Renal cortical epithelial cell (primary cell): ENCODE results near the gene PRMT9. TPM values are rescaled to one million over a fixed set of nuclear protein-coding genes. Genes with fewer than 3 reads are reported as not detected.

Experiments used
- DNase-seq: peaks from one replicate; pipeline ENCODE4 v3.0.0-alpha.2; 2011; ENCODE audit warnings: low read depth
- total RNA-seq: library from RNA; depleted of rRNA; stranded (reverse); fragments of >200 nt; gene quantifications from 2 replicates; pipeline ENCODE4 v1.2.3, GENCODE V29; 2014

PRMT9 gene
- total RNA-seq, result 13.0 and 15.2 TPM in 2 replicates

DNA sequence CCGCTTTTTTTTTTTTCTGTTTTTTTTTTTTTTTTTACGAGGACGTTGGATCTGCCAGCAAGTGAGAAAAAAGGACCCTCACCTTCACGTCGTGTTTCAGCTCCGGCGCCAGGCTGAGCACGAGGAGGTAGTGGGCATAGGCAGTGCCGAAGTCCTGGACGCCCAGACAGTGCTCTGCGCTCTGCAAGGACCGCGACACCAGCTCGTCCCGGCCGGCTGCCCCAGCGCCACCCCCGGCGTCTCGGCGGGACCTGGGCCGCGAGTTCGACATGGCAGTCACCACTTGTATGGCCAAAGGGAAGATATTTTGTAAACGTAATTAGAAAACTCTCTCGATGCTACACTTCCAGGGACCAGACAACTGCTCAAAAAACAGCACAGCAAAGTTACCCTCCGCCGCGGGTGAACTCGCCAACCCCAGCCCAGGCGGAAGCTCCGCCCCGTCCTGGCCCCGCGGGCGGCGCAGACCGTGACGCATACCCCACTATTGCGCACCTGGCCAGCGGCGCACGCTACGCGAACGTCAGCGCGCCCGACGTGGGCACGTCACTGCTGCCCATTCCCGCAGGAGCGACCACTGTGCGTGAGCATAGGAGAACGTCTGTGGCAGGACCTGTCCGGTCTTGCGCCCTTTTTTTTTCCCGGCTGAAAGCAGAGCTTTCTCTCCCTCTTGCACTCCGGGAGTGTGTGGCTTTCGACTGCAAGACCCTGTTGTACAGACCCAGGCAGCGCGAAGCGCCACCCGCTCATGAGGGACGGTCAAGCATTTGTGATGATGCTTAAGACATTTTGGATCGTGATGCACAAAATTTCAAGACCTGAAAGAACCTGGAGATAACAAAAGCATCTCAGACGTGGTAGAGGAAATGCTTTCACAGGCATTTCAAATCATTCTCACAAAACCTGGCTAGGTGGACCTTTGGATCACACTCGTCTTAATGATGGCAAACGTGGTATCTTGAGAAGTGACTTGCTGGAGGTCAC lies at the start of gene PRMT9:
Gene PRMT9 (minus strand): TSS at position 447 of the 984 bp plus-strand sequence. CDS start 176 bp downstream, at position 271.
- peak; percentile 68 for DNase-seq

DNA sequence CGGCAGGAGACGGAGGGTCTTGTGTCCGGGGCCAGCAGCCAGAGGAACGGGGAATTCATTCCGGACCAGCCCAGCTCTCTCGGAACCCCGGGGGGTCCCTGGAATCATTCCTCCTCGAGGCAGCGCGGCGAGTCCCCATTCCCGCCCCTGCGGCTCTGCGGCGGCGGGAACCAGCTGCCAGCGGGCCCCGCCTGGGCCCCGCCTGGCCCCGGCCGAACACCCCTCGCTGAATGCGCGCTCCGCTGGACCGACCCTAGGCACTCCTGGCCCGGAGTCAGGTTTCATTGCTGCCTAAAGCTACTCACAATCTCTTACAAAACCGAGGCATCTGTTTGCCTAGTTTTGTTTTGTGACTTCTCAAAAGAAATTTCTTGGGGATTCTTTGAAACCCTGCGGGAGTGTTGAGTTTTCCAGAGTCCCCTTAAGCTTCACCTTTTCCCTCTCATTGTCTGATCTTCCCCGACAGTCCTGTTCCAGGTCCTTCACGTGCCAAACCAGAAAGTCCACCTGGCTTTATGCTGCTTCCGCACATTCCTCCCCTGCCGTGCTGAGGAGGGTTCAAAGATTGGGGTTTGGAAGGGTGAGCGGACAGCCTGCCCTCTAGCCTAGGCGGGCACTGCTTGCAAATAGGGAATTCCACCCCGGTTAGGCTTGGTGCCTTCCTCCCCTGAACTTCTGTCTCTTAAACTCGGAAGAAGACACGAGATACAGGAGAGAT lies 48.7 kb upstream of the PRMT9 start:
- peak; percentile 23 for DNase-seq

DNA sequence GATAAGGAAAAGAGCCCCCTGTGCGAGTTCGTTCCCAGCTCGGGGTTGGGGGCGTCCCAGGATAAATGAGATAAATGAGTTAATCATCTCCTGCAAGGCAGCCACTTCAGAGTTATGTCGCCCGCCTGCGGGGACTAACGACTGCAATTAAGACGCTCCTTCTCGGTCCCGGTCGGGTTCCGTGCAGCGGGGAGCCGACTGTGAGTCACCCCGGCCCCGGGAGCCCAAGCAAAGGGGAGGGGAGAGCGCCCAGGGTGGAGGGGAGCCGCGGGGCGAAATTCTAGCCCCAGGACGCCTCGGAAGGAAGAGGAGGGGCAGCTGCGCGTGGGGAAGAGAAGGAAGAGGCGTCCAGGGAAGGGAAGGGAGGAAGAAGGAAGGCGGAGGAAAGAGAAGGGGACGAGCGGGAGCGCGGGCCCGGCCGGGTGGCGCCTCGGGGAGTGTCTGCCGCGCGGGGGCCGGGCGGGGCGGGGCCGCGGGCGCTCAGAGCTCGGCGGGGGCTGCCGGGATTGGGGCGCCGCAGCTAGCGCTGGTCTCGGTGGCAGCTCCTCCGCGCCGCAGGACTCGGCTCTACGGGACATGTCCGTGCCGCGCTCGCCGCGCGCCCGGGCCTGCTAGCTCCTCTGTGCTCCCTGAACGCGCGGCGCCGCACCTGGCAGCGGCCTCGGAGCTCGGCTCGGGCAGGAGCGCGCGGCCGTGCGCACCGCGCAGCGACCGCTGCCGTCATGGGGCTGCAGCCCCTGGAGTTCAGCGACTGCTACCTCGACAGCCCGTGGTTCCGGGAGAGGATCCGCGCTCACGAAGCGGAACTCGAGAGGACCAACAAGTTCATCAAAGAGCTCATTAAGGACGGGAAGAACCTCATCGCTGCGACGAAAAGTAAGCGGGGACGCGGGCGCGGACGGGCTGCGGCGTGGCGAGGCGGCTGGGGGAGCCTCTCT lies 47.9 kb upstream of the PRMT9 start, which contains the start of gene ARHGAP10:
Gene ARHGAP10 (plus strand): TSS at position 509 of the 938 bp plus-strand sequence. CDS start 214 bp downstream, at position 723.
- peak; percentile 35 for DNase-seq

DNA sequence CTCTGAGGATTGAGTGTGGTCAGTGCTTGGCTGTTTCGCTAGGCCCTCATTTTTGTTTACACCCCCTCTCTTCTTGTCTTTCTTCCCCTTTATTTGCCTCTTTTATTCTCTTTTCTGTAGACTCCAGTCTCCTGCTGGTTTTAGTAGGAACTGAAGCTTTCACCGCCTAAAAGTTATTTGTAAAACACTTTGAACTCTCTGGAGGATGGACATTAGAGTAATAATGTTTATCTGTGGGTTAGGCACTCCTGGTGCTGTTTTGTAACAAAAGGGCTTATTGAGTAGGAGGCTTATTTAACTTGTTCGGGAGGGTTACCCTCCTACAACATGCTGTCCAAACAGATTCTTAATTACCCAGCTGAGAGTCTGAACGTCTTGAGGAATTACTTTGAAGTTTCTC lies 46.4 kb upstream of the PRMT9 start:
- no peak for DNase-seq

DNA sequence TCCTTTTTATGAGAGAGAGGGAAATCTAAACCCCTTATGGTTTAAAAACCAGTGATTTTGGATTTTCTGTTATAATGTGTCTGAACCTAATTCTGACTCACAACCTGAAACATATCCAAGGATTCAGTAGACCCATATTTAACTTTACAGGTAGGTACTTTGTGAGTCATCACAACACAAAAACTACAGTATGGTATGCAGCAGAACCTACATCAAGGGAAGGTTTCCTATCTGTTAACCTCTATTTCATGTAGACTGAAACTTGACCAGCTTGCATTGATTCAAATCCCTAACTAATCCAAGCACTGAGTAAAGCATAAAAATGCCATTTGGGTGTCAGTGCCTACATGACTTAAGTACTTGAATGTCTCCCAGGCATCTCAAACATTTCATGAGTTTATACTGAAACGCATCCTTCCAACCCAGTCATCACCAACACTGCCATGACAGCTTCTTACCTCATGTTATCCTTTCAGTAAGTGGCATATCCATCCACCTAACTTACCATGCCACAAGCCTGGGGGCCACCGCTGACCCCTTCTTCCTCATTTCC lies 43.6 kb upstream of the PRMT9 start:
- DNase-seq, result peak; percentile 11

DNA sequence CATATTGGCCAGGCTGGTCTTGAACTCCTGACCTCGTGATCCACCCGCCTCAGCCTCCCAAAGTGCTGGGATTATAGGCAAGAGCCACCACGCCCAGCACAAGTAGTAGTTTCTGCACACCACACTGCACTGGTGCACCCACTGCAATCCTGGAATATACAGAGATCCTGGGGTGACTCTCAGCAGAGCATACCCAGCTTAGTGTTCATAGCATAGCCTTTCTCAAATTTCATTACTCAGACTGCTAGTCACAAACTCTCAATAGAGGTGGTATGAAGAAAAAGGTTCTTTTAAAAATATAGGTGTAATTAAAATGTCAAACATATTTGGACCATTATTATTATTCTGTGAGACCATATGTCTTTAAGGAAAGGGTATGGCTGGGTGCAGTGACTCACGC lies 41.7 kb upstream of the PRMT9 start:
- no peak for DNase-seq

DNA sequence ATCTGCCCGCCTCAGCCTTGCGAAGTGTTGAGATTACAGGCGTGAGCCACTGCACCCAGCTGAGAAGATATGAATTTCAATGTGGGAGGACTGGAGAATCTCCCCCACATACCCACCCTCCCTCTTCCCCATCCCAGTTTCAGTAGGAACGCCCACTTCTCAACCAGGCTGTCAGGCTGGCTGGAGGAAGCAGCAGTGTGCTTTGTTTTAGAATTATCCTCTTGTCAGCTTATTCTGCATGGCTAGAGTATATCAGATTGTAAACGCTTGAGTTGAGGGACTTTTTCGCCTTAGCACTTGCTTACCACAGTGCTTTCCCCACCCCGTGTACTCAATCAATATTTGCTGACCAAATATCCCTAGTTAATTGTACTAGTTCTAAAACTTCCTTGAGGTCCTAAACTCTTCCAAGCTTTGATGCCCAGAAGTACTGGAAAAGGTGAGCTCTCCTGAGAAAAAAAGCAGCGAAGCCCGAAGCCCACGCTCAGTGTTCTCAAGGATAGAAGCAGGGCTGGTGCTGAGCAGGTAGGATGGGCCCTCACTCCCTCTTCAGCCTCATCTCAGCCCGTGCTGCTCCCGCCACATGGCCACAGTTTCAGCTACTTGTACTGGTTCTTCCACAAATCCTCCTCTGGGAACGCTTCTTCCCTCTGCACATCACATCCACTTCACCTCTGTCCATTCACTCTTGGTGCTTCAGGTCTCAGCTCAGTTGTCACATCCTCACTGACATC lies 40.7 kb upstream of the PRMT9 start:
- no peak for DNase-seq

DNA sequence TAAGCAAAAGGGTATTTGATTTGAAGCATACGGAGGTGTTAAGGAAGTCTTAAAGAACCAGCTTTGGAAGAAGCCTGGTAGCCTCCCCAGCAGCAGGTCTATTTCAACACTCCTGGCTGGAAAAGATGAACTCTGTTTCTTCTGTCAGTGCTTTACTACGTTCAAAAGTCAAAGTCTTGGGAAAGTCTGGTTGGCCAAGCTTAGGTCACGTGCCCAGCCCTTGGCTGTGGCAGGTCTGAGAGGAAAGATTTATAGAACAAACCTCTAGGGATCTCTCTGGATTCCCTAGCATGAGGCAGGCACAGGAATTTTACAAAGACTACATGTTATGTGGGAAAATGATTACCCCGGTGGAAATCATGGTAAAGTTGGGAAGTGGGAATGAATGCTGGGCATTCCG lies 39.4 kb upstream of the PRMT9 start:
- DNase-seq, result peak; percentile 49

DNA sequence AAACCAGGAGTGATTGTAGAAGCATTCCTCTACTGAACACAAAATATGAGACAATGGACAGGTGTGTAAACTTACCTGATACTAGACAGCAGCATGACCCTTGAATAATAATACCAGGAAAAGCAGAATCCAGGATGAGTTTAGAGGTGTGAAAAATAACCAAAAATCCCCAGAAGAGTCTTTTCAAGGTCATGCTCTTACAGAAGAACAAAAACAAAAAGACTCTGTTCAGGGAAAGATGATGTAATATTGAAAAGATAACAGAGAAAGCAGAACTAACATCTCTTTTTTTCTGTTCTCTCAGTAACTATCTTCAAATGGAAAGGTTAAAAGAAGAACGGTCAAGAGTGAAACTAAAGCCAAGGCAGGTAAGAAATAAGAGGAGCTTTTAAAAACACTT lies 33.9 kb upstream of the PRMT9 start:
- no peak for DNase-seq

DNA sequence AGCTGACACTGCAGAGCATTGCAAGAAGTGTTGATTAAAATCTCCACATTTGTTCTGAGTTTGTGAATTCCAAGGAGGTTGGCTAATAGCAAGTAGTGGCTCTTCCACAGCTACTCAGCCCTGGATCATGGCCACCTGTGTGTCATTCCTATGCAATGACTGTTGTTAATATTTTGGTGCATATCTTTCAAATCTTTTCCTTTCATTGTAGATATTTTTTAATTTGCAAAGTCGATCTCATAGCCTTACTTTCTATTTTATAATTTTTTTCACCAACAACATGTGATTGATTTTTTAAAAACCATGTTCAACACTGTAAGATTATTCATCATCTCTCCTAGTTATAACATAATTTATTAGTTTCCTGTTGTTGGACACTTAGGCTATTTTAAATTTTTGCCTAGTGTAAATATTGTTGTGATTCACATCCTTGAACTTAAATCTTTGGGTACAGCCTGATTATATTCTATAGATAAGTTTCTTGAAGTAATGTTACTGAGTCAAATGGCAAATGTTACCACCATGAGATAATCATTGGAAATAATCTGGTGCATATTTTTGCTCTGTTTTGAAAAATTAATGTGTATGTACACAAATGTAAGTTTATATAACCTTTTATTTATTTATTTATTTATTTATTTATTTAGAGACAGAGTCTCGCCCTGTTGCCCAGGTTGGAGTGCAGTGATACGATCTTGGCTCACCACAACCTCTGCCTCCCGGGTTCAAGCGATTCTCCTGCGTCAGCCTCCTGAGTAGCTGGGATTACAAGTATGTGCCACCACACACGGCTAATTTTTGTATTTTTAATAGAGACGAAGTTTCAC lies 30.8 kb upstream of the PRMT9 start:
- DNase-seq, result peak; percentile 53

DNA sequence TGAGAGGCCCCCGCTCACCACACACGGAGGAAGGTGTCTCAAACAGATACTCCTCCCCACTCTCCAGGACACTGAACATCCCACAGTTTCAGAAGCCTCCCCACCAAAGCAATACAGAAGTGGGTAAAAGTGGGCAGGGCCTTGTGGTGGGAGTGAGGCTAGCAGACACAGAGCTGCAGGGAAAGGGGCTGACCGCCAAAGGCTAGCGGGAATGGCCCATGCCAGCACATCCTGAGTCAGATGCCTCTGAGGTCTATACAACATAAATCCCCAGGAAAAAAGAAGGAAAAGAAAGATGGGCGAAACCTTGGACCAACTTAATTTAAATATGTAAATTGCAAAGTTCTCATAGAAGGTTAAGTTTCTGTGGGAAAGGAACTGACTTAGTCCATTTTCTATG lies 26.0 kb upstream of the PRMT9 start:
- DNase-seq, result peak; percentile 18

DNA sequence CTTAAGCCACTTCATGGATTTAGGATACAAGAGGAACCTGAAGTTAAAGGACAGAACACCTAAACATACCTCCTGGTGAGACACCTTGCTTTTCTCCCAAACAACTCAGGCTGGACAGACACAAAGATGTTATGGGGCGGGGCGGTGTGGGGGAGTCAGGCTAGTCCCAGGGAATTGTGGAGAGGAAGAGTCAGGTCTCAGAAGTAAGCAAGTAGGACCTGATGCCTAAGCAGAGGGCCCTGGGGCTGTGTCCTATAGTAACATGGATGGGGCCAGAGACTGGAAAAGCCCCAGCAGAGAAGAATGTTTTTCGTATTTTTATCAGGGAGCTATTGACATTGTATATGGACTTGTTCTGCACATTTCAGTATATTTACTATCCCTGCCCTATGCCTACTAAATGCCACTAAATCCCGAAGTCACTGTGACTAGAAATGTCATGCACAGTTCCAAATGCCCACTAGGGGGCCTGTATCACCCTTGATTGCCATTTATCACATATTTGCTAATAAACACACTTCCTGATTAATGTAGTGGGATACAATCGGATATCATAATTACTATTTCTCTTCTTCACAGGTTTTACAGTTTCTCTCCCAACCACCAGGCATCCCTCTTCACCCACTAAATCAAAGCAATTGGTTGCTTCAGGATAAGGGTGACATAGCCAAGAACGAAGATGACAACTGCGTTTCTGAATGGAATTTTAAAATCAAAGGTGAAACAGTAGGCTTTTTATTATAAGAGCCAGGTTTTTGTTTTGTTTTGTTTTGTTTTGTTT lies 24.1 kb upstream of the PRMT9 start:
- peak; percentile 53 for DNase-seq

DNA sequence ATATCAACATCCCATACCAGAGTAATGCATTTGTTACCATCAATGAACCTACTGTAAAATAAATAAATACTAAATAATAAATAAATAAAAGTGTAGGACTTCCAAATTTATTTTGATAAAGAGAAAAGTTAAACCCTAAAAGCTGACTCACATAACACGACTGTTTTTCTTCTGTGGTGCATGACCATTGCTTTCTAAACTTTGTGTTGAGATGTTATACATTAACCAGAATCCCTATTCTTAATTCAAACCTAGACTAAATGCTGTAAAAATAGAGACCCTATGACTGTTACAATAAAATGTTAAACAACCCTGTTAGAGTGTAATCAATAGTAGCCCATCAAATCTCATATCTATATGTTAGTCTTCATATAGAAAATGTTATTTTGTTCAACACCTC lies 20.9 kb upstream of the PRMT9 start:
- DNase-seq, result peak; percentile 94

DNA sequence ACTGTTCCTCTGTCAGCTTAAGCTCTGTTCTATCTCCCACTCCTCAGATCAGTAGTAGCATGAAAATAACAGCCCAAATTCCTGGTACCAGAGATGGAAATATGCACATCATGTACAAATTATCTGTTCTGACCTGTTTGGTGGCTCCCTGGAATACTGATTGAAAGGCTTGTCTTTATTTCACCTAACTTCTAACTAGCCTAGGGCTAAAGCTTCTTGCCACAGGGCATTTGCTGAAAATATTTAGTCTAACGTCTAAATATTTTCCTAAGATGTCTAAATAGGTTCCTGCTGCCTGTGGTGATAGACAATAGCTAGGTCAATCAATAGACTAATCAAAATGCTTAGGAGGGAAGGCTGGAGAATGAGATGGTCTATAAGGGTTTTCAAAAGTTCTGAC lies 12.9 kb upstream of the PRMT9 start:
- no peak for DNase-seq

DNA sequence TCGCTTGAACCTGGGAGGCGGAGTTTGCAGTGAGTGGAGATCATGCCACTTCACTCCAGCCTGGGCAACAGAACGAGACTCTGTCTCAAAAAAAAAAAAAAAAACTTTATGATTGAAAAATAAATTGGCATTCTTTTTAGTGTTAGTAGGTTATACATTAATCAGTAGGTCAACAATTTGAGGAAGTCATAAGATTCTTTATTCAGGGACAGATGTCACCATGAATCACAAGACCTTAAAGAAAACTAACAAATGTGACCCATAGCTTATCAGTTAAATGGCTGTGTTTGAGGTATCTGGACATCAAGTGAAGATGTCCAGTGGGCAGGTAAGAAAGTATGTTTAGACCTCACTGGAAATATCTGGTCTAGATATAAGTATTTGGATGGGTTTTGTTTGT lies 9.3 kb upstream of the PRMT9 start:
- DNase-seq, result peak; percentile 63

DNA sequence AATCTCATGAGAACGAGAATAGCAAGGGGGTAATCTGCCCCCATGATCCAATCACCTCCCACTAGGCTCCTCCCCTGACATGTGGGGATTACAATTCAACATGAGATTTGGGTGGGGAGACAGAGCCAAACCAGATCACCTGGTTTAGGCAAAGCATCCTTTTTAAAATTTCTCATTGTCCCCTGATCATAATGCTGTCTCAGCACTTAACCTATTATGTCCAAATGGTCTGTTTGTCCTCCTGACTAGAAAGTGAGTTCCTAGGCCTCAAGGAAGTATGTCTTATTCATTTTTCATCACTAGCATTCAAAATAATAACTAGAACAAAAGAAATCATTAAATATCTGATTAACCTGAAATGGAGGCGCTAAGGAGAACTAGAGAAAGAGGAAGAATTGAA lies 7.9 kb upstream of the PRMT9 start:
- no peak for DNase-seq

DNA sequence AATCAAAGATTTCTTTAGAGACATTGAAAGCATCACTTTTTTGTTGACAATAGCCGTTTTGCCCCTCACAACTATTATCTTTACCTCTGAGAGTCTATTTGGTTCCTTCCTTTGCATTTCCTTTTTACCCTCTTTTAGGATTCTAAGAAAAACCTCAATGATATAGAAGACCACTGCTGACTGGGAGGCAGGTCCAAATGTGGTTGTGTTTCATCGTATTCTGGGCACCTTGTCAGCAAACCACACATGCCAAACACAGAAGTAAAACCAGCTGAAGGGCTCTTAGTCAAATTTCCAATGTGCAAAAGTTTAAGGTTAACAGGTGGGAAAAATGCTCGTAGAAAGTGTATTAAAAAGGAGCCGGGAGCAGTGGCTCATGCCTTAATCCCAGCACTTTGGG lies 5.1 kb upstream of the PRMT9 start:
- DNase-seq, result no peak

DNA sequence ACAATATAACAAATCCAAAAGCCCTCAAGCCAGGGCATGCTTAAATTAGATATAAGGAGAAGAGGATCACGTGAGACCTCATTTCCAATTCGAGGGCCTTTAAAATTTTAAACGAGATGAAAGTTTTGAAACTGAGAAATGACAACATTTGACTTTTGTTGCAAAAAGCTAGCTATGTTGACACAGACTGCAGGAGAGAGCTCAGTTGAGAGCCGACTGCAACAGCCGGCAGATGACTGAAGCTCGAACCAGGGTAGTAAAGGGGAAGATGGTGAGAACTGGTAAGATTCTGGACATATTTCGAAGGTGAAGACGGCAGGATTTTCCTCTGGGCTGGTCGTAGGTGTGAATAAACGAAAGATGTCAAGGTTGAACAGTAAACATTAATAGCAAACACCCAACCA lies 773 bp downstream of the PRMT9 start:
- no peak for DNase-seq

DNA sequence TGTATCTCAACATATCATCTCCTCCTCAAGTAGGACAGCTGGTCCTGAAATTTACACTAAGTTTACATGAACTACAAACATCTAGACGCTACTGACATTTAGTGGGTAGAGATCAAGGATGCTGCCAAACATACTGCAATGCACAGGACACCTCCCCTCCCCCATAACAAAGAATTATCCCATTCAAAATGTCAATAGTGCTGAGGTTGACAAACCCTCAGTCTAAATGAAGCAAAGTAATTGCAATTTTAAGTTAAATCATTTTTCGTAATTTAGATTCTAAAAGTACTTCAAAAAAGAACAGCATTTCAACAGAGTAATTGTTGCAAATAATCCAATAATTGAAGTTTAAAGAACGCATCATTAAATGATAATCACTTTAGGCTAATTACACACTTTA lies 1.2 kb downstream of the PRMT9 start:
- no peak for DNase-seq
